NCI-H526 treated with DMSO at 0.1 percent for 48 hours (cell line): ENCODE results near the gene KRTAP5-2.
"Not testable (repeated sequence)": the region's sequence is repeated elsewhere in the genome, so short reads cannot be mapped to it uniquely, and the experiment has no call there.

Experiments
- DNase-seq: peaks from one replicate; lab custom pipeline; 2025; lab: John Stamatoyannopoulos, UW

KRTAP5-2 gene

GRCh38 chr11:1628506-1629325 lies 30.6 kb upstream of the KRTAP5-2 start:
- peak; percentile 30 for DNase-seq

- no peak for DNase-seq
Measured at GRCh38 chr11:1625541-1625940, 27.4 kb upstream of the KRTAP5-2 start.

GRCh38 chr11:1624621-1625020 lies 26.5 kb upstream of the KRTAP5-2 start:
- no peak for DNase-seq

GRCh38 chr11:1623716-1624115 lies 25.6 kb upstream of the KRTAP5-2 start:
- no peak for DNase-seq

- no peak for DNase-seq
Measured at GRCh38 chr11:1622086-1622485, 24.0 kb upstream of the KRTAP5-2 start, which contains the start of gene KRTAP5-4. KRTAP5-4 (minus strand) TSS chr11:1622138; CDS start chr11:1622093, 45 bp downstream.

- DNase-seq = no peak
Measured at GRCh38 chr11:1619449-1619848, 21.4 kb upstream of the KRTAP5-2 start.

- DNase-seq = no peak
Measured at GRCh38 chr11:1618231-1618630, 20.1 kb upstream of the KRTAP5-2 start.

GRCh38 chr11:1608363-1608762 lies 10.3 kb upstream of the KRTAP5-2 start, which contains the start of gene KRTAP5-3:
KRTAP5-3 (minus strand) TSS chr11:1608463; CDS start chr11:1608385, 78 bp downstream.
- DNase-seq = no peak

- DNase-seq = not testable (repeated sequence)
Measured at GRCh38 chr11:1607901-1608300, 9.8 kb upstream of the KRTAP5-2 start.

- not testable (repeated sequence) for DNase-seq
Measured at GRCh38 chr11:1607156-1607845, 9.2 kb upstream of the KRTAP5-2 start.

- not testable (repeated sequence) for DNase-seq
Measured at GRCh38 chr11:1605923-1606322, 7.8 kb upstream of the KRTAP5-2 start.

GRCh38 chr11:1604711-1605110 lies 6.6 kb upstream of the KRTAP5-2 start:
- DNase-seq = no peak

GRCh38 chr11:1604181-1604580 lies 6.1 kb upstream of the KRTAP5-2 start:
- DNase-seq = no peak

GRCh38 chr11:1603629-1604028 lies 5.5 kb upstream of the KRTAP5-2 start:
- no peak for DNase-seq

- DNase-seq = peak; percentile 84
Measured at GRCh38 chr11:1601663-1602062, 3.6 kb upstream of the KRTAP5-2 start.

GRCh38 chr11:1600626-1601025 lies 2.5 kb upstream of the KRTAP5-2 start:
- DNase-seq = no peak

GRCh38 chr11:1598816-1599215 lies 722 bp upstream of the KRTAP5-2 start:
- DNase-seq = no peak

GRCh38 chr11:1598406-1598805 lies 312 bp upstream of the KRTAP5-2 start:
- DNase-seq = not testable (repeated sequence)

- DNase-seq = no peak
Measured at GRCh38 chr11:1597331-1597993, 632 bp downstream of the KRTAP5-2 start.

GRCh38 chr11:1596576-1597121 lies 1.4 kb downstream of the KRTAP5-2 start:
- DNase-seq = not testable (repeated sequence)

- peak; percentile 9 for DNase-seq
Measured at GRCh38 chr11:1595994-1596575, 2.0 kb downstream of the KRTAP5-2 start.

- DNase-seq = no peak
Measured at GRCh38 chr11:1592628-1593027, 5.5 kb downstream of the KRTAP5-2 start.
